GM12875 (cell line): ENCODE measurements around the gene PRPF18.

Experiments
- H3K4me3 ChIP-seq: one replicate; pipeline ENCODE4 v1.5.1; 2011; ENCODE audit warnings: low read depth, low read length, control low read depth
- CTCF ChIP-seq: IDR thresholded peaks from 2 replicates; pipeline ENCODE4 v1.5.1; 2011; ENCODE audit warnings: low read depth, mild to moderate bottlenecking, control low read depth, inconsistent platforms, low read length, moderate library complexity, borderline replicate concordance; ENCODE audit not compliant: insufficient read depth

Gene PRPF18

GRCh38 chr10:13651969-13652720 is 65.4 kb downstream of the PRPF18 start:
- no peak overlapping the region for H3K4me3 ChIP-seq
- TF ChIP-seq CTCF = no peak

- no peak for TF ChIP-seq CTCF
- no peak overlapping the region for H3K4me3 ChIP-seq
Observed at GRCh38 chr10:13652860-13653259, 66.1 kb downstream of the PRPF18 start.

- H3K4me3 ChIP-seq = no peak overlapping the region
- no peak for TF ChIP-seq CTCF
Observed at GRCh38 chr10:13654118-13654830, 67.5 kb downstream of the PRPF18 start.

GRCh38 chr10:13654846-13655245 is 68.1 kb downstream of the PRPF18 start:
- TF ChIP-seq CTCF = no peak
- no peak overlapping the region for H3K4me3 ChIP-seq

GRCh38 chr10:13656337-13657100 is 69.8 kb downstream of the PRPF18 start:
- TF ChIP-seq CTCF = no peak
- no peak overlapping the region for H3K4me3 ChIP-seq

GRCh38 chr10:13657101-13657680 is 70.4 kb downstream of the PRPF18 start:
- no peak overlapping the region for H3K4me3 ChIP-seq
- TF ChIP-seq CTCF = no peak
